Suprapubic skin (tissue), 4 donors: ENCODE results near the gene SPOCD1. TPM values are rescaled to one million over a fixed set of nuclear protein-coding genes. Genes with fewer than 3 reads are reported as not detected.

Source experiments
- DNase-seq, 2 donors: peaks; one replicate each; pipeline ENCODE4 v3.0.0-alpha.2; 2019; ENCODE audit warnings: low spot score in 2 of 2
- H3K27ac ChIP-seq: fragments of 200-600 bp; sonication (generic); one replicate; pipeline ENCODE4 v1.5.1; 2019
- H3K27me3 ChIP-seq: fragments of 200-600 bp; sonication (generic); one replicate; pipeline ENCODE4 v1.5.1; 2019
- H3K36me3 ChIP-seq: fragments of 200-600 bp; sonication (generic); one replicate; pipeline ENCODE4 v1.5.1; 2019
- H3K4me1 ChIP-seq: fragments of 200-600 bp; sonication (generic); one replicate; pipeline ENCODE4 v1.5.1; 2019
- H3K4me3 ChIP-seq: fragments of 200-600 bp; sonication (generic); one replicate; pipeline ENCODE4 v1.5.1; 2019; ENCODE audit warnings: mild to moderate bottlenecking
- H3K9me3 ChIP-seq: fragments of 200-600 bp; sonication (generic); one replicate; pipeline ENCODE4 v1.5.1; 2019
- CTCF ChIP-seq, 2 donors: fragments of 200-600 bp in 1 of 2; fragments of 450-650 bp in 1 of 2; sonication (generic) in 1 of 2; IDR thresholded peaks; one replicate each; pipeline ENCODE4 v1.5.1; 2016 to 2019; ENCODE audit warnings: antibody characterized with exemption in 2 of 2, mild to moderate bottlenecking in 1 of 2, moderate library complexity in 1 of 2
- EP300 ChIP-seq: sonication (generic); formaldehyde crosslinking; IDR thresholded peaks from one replicate; pipeline ENCODE4 v1.6.1; 2017; ENCODE audit warnings: antibody characterized with exemption
- POLR2A ChIP-seq, 2 donors: fragments of 450-650 bp; IDR thresholded peaks; one replicate each; pipeline ENCODE4 v1.6.1; 2017; ENCODE audit warnings: antibody characterized with exemption in 2 of 2, mild to moderate bottlenecking in 2 of 2, moderate library complexity in 2 of 2
- POLR2AphosphoS5 ChIP-seq, 3 donors: sonication (generic); formaldehyde crosslinking; IDR thresholded peaks; one replicate each; pipeline ENCODE4 v1.6.1; 2017; ENCODE audit warnings: antibody characterized with exemption in 3 of 3
- WGBS: methylation state at CpG from one replicate; pipeline ENCODE4 v1.1.5; 2018; 5-methylcytosine and 5-hydroxymethylcytosine counted together
- total RNA-seq, 4 donors: library from RNA; depleted of rRNA; stranded (reverse); fragments of >200 nt; gene quantifications; one replicate each; pipeline ENCODE4 v1.1.0, GENCODE V29; 2016

Gene SPOCD1
- total RNA-seq, 4 donors from 2014 or later = 3.2 TPM; not detected in 3

- 66% methylated on average over 11 of the region's 11 CpGs for WGBS
- DNase-seq = no peak
- H3K36me3 ChIP-seq = no peaks in the 10 kb centered on the region
Measured at GRCh38 chr1:31778763-31779488, 36.9 kb downstream of the SPOCD1 start.

GRCh38 chr1:31776516-31776915, 39.3 kb downstream of the SPOCD1 start:
- TF ChIP-seq POLR2AphosphoS5 (IDR thresholded peaks at IDR 0.05) (no peak), POLR2A (IDR thresholded peaks at IDR 0.05) (no peak), EP300 (no peak), CTCF (IDR thresholded peaks at IDR 0.05) (no peak)
- 83% methylated on average over 3 of the region's 3 CpGs for WGBS
- Histone ChIP-seq H3K27me3 (peaks cover 59% of the 10 kb centered on the region), H3K27ac (no peak overlapping the region), H3K36me3 (no peaks in the 10 kb centered on the region), H3K4me3 (no peak overlapping the region), H3K9me3 (no peaks in the 10 kb centered on the region), H3K4me1 (peaks cover 16% of the 10 kb centered on the region)
- DNase-seq = no peak

More at GRCh38 chr1:31778763-31779488, 36.9 kb downstream of the SPOCD1 start:
- Histone ChIP-seq H3K27me3 (peaks cover 35% of the 10 kb centered on the region), H3K9me3 (no peaks in the 10 kb centered on the region), H3K4me3 (no peak overlapping the region), H3K4me1 (peaks cover 7% of the 10 kb centered on the region), H3K27ac (no peak overlapping the region)
- no peak for TF ChIP-seq CTCF (IDR thresholded peaks at IDR 0.05)

- 92% methylated on average over 5 of the region's 5 CpGs for WGBS
Measured at GRCh38 chr1:31776032-31776431, 39.8 kb downstream of the SPOCD1 start.

GRCh38 chr1:31775210-31775999, 40.4 kb downstream of the SPOCD1 start:
- Histone ChIP-seq H3K4me3 (no peak overlapping the region), H3K36me3 (no peaks in the 10 kb centered on the region), H3K4me1 (peaks cover 17% of the 10 kb centered on the region), H3K27ac (no peak overlapping the region), H3K9me3 (no peaks in the 10 kb centered on the region), H3K27me3 (peaks cover 59% of the 10 kb centered on the region)
- WGBS = 76% methylated on average over 10 of the region's 10 CpGs
- TF ChIP-seq EP300 (no peak), CTCF (IDR thresholded peaks at IDR 0.05) (no peak), POLR2A (IDR thresholded peaks at IDR 0.05) (no peak), POLR2AphosphoS5 (IDR thresholded peaks at IDR 0.05) (no peak)
- no peak for DNase-seq

More at GRCh38 chr1:31776032-31776431, 39.8 kb downstream of the SPOCD1 start:
- no peak for DNase-seq
- Histone ChIP-seq H3K36me3 (no peaks in the 10 kb centered on the region), H3K27ac (no peak overlapping the region), H3K4me1 (peaks cover 17% of the 10 kb centered on the region), H3K9me3 (no peaks in the 10 kb centered on the region), H3K27me3 (peaks cover 59% of the 10 kb centered on the region), H3K4me3 (no peak overlapping the region)
- no peak for TF ChIP-seq CTCF (IDR thresholded peaks at IDR 0.05)
- TF ChIP-seq POLR2A (IDR thresholded peaks at IDR 0.05) = no peak
- TF ChIP-seq EP300 = no peak
- TF ChIP-seq POLR2AphosphoS5 (IDR thresholded peaks at IDR 0.05) = no peak

- Histone ChIP-seq H3K36me3 (no peaks in the 10 kb centered on the region), H3K4me1 (peaks cover 22% of the 10 kb centered on the region), H3K9me3 (no peaks in the 10 kb centered on the region), H3K27me3 (peaks cover 59% of the 10 kb centered on the region), H3K27ac (no peak overlapping the region), H3K4me3 (no peak overlapping the region)
- TF ChIP-seq POLR2A (IDR thresholded peaks at IDR 0.05) (no peak), POLR2AphosphoS5 (IDR thresholded peaks at IDR 0.05) (no peak), CTCF (IDR thresholded peaks at IDR 0.05) (no peak), EP300 (no peak)
- WGBS = 75% methylated on average over 3 of the region's 3 CpGs
- no peak for DNase-seq
Measured at GRCh38 chr1:31774495-31774894, 41.3 kb downstream of the SPOCD1 start.
